Esophagus muscularis mucosa (tissue), 4 donors: ENCODE results near the gene HPS3. TPM values are rescaled to one million over a fixed set of nuclear protein-coding genes. Genes with fewer than 3 reads are reported as not detected.
A peak's percentile ranks its signal among the peaks of the same experiment; 100 is the strongest.

Experiments
- DNase-seq: peaks from one replicate; pipeline ENCODE4 v3.0.0-alpha.2; 2017; ENCODE audit errors: extremely low spot score
- H3K27ac ChIP-seq, 4 donors: fragments of 200-600 bp; sonication (generic); replicated peaks in 1 of 4; 1 replicate in 3 of 4; 2 replicates in 1 of 4; pipeline ENCODE4 v1.5.1; 2016 to 2019; ENCODE audit warnings: mild to moderate bottlenecking in 1 of 4
- H3K27me3 ChIP-seq, 4 donors: fragments of 200-600 bp; sonication (generic); one replicate each; pipeline versions ENCODE4 v1.5.1 to v1.6.0; 2016 to 2019
- H3K36me3 ChIP-seq, 4 donors: fragments of 200-600 bp; sonication (generic); one replicate each; pipeline ENCODE4 v1.5.1; 2016 to 2019
- H3K4me1 ChIP-seq, 4 donors: fragments of 200-600 bp; sonication (generic); one replicate each; pipeline ENCODE4 v1.5.1; 2016 to 2019
- H3K4me3 ChIP-seq, 4 donors: fragments of 200-600 bp; sonication (generic); 1 replicate in 2 of 4; 2 replicates in 2 of 4; pipeline ENCODE4 v1.5.1; 2016 to 2019; ENCODE audit warnings: mild to moderate bottlenecking in 4 of 4, moderate library complexity in 1 of 4
- H3K9me3 ChIP-seq, 4 donors: fragments of 200-600 bp; sonication (generic); 1 replicate in 3 of 4; 2 replicates in 1 of 4; pipeline ENCODE4 v1.5.1; 2016 to 2019
- EP300 ChIP-seq: sonication (generic); formaldehyde crosslinking; IDR thresholded peaks from one replicate; pipeline ENCODE4 v1.6.1; 2017; ENCODE audit warnings: antibody characterized with exemption
- POLR2A ChIP-seq: fragments of 450-650 bp; IDR thresholded peaks from one replicate; pipeline ENCODE4 v1.6.1; 2017; ENCODE audit warnings: antibody characterized with exemption, moderate library complexity, mild to moderate bottlenecking, low read depth
- POLR2AphosphoS5 ChIP-seq, 2 donors: sonication (generic); formaldehyde crosslinking; IDR thresholded peaks; one replicate each; pipeline ENCODE4 v1.6.1; 2017; ENCODE audit warnings: antibody characterized with exemption in 2 of 2
- WGBS: methylation state at CpG from one replicate; pipeline ENCODE4 v1.1.5; 2018; 5-methylcytosine and 5-hydroxymethylcytosine counted together
- intact Hi-C: fragments of 100-400 bp; cut with DNase I; formaldehyde crosslinking; loops from one replicate; pipeline ENCODE4 v1.15.1; 2023
- total RNA-seq, 4 donors: library from RNA; depleted of rRNA; stranded (reverse); fragments of >200 nt; gene quantifications; one replicate each; pipeline versions ENCODE4 v1.1.0 to v1.2.1, GENCODE V29; 2016
- TF ChIP-seq, protein P1 (sequence below), 3 experiments: fragments of 200-600 bp in 2 of 3; fragments of 450-650 bp in 1 of 3; sonication (generic) in 2 of 3; IDR thresholded peaks; one replicate each; pipeline ENCODE4 v1.5.1; 2017 to 2019; ENCODE audit warnings: antibody characterized with exemption in 3 of 3, mild to moderate bottlenecking in 2 of 3, moderate library complexity in 1 of 3

HPS3 gene
- total RNA-seq, 4 donors from 2014 or later: 10.6 to 15.9 (median 12.4) TPM

DNA sequence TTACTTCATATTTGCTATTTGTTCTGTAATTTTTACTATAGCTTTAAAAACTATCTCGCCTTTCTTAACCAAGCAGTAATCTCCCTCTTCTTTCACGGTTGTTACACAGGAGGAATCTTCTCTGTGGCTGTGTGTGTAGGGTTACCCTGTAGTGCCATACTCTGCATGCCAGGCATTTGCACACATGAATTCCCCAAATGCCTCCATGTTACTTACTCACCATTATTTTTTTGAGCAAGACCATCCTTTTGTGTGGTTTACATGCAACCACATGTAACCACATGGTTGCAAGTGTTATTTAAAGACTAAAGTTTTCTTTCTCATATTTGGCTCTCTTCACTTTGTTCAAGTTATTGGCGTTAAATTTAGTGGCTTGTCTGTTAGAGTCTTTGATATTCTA is 45.5 kb downstream of the HPS3 start:
- H3K4me1 ChIP-seq: peaks cover 5 to 22% (median 13%) of the 10 kb centered on the region in 4 donors
- H3K27ac ChIP-seq: no peak overlapping the region
- WGBS: 91% methylated on average over 3 of the region's 3 CpGs
- no peak for DNase-seq
- H3K4me3 ChIP-seq: no peak overlapping the region
- peaks cover 3 to 51% (median 26%) of the 10 kb centered on the region in 4 donors for H3K36me3 ChIP-seq
- TF ChIP-seq EP300: no peak
- H3K27me3 ChIP-seq: no peaks in the 10 kb centered on the region
- no peaks in the 10 kb centered on the region for H3K9me3 ChIP-seq
- intact Hi-C loops: no loop called here

DNA sequence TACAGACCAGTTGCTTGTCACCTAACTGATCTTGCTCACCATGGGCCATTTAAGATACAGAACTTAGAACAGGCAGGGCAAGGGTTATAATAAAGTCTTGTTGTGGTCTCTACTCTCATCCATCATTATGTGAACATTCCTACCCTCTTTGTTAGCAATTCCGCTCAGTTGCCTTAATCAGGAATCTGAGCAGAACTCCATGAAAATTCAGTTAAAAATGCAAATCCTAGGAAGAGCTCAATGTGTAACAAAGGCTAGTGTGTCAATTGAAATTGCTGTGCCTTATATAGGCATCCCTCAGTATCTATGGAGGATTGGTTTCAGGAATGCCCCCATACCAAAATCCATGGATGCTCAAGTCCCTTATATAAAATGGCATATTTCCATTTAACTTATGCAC is 47.7 kb downstream of the HPS3 start:
- 100% methylated on average over 1 of the region's 1 CpG for WGBS
- intact Hi-C loops: no loop called here
- H3K36me3 ChIP-seq: peaks cover 3 to 33% (median 13%) of the 10 kb centered on the region in 4 donors
- no peaks in the 10 kb centered on the region for H3K9me3 ChIP-seq
- TF ChIP-seq POLR2A (no peak), EP300 (no peak), POLR2AphosphoS5 (IDR thresholded peaks at IDR 0.05) (no peak)
- TF ChIP-seq, protein P1, sequence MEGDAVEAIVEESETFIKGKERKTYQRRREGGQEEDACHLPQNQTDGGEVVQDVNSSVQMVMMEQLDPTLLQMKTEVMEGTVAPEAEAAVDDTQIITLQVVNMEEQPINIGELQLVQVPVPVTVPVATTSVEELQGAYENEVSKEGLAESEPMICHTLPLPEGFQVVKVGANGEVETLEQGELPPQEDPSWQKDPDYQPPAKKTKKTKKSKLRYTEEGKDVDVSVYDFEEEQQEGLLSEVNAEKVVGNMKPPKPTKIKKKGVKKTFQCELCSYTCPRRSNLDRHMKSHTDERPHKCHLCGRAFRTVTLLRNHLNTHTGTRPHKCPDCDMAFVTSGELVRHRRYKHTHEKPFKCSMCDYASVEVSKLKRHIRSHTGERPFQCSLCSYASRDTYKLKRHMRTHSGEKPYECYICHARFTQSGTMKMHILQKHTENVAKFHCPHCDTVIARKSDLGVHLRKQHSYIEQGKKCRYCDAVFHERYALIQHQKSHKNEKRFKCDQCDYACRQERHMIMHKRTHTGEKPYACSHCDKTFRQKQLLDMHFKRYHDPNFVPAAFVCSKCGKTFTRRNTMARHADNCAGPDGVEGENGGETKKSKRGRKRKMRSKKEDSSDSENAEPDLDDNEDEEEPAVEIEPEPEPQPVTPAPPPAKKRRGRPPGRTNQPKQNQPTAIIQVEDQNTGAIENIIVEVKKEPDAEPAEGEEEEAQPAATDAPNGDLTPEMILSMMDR (IDR thresholded peaks at IDR 0.05): no peak
- no peak for DNase-seq
- no peaks in the 10 kb centered on the region for H3K27me3 ChIP-seq
- H3K27ac ChIP-seq: no peak overlapping the region
- peaks cover 9 to 20% (median 11%) of the 10 kb centered on the region in 4 donors for H3K4me1 ChIP-seq
- H3K4me3 ChIP-seq: no peak overlapping the region

DNA sequence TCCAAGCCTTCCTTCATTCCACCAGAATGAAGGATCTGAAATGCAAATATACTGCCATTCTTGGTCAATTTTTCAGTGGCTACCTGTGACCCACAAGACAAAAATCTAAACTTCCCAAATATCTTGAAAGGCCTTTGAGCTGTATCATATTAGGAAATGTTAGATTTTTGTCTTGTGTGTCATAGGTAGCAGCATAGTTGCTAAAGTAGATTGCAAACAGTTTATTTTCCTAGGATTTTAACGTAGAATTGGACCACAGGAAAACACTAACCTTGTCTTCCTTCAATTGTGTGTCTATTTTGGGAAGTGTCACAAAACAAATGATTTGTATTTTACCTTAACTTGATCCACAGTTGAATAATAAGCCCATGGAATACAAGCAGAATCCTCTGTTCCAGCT is 49.8 kb downstream of the HPS3 start:
- Histone ChIP-seq H3K27ac (peak overlapping the region in 3 of 4 donors; percentile 43 to 74 (median 44)), H3K9me3 (no peaks in the 10 kb centered on the region), H3K4me3 (no peak overlapping the region), H3K27me3 (no peaks in the 10 kb centered on the region), H3K36me3 (peaks cover 0 to 18% (median 9%) of the 10 kb centered on the region in 4 donors), H3K4me1 (peaks cover 9 to 20% (median 11%) of the 10 kb centered on the region in 4 donors)
- DNase-seq: no peak
- intact Hi-C loops: no loop called here
- 56% methylated on average over 1 of the region's 1 CpG for WGBS
- no peak for TF ChIP-seq EP300
- TF ChIP-seq, protein P1 (IDR thresholded peaks at IDR 0.05): no peak
- TF ChIP-seq POLR2AphosphoS5 (IDR thresholded peaks at IDR 0.05): no peak

DNA sequence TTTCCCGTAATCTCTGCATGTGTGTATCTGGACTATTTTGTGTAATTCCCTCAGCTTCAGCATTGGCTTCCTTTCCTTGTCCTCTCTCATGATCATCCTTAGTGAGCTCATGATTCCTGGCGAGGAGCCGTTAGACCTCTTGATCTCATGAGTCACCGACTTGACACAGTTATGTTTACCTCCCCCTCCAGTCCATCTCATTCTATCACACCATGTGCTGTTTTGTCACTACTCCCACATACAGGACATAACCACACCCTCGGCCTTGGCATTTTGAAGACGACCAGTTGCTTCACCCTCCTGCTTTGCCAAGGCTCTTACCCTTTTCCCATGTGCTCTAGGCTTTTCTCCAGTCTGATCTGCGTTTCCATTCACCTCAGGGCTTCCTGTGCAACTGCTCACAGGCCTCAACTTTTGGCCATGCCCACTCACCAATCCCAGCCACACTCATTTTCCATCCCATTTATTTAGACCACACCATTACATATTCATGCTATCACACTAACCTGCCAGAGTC is 50.7 kb downstream of the HPS3 start:
- Histone ChIP-seq H3K4me1 (peaks cover 9 to 20% (median 11%) of the 10 kb centered on the region in 4 donors), H3K36me3 (peaks cover 0 to 10% (median 4%) of the 10 kb centered on the region in 4 donors), H3K27me3 (no peaks in the 10 kb centered on the region), H3K4me3 (no peak overlapping the region), H3K27ac (peak overlapping the region; percentile 43 to 74 (median 60)), H3K9me3 (no peaks in the 10 kb centered on the region)
- intact Hi-C loops: no loop called here
- WGBS: 22% methylated on average over 7 of the region's 7 CpGs
- TF ChIP-seq POLR2AphosphoS5 (IDR thresholded peaks at IDR 0.05) (peak; percentile 80 to 82), EP300 (no peak)
- DNase-seq: peak; percentile 97

DNA sequence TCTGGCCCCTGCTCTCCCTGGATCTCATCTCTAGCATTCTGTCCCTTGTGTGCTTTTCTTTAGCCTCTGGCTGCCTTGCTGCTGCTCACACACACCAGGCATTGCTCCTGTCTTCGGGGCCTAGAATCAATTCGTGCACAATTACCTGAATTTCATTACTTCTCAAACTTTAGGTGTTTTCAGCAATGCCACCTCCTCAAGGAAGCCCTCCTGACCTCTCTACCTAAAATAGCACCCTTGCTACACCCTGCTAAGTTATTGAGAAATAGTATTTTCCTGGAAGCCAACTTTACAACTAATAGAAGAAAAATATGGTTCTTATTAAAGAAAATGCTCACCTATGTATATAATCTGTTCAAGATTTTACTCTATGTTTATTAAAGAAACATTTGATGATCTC is 51.7 kb downstream of the HPS3 start:
- intact Hi-C loops: no loop called here
- peaks cover 0 to 7% (median 4%) of the 10 kb centered on the region in 4 donors for H3K36me3 ChIP-seq
- no peak for DNase-seq
- peak overlapping the region in 1 of 4 donors; percentile 59 for H3K27ac ChIP-seq
- H3K9me3 ChIP-seq: no peaks in the 10 kb centered on the region
- H3K27me3 ChIP-seq: no peaks in the 10 kb centered on the region
- TF ChIP-seq EP300 (no peak), POLR2A (no peak), POLR2AphosphoS5 (IDR thresholded peaks at IDR 0.05) (no peak)
- TF ChIP-seq, protein P1 (IDR thresholded peaks at IDR 0.05): no peak
- H3K4me1 ChIP-seq: peaks cover 9 to 20% (median 11%) of the 10 kb centered on the region in 4 donors
- WGBS: 100% methylated on average over 2 of the region's 2 CpGs
- H3K4me3 ChIP-seq: no peak overlapping the region

DNA sequence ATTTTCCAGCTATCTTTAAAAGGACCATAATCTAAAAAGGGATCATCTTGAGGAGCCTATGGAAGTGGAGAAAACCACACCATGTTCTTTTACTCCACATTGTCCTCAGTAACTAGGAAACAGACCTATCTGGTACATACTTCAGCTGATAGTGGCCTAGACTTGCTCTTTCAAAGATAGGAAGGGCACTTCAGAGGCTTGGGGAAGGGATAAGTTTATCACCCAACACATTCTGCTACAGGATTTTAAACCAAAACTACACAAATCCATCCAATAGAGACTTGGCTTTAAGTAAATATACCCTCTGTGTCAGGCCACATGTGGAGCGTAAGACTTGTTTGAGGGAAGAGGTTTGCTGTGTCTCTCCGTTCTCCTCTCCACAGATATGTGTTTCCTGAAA is 56.8 kb downstream of the HPS3 start:
- intact Hi-C loops: no loop called here
- Histone ChIP-seq H3K27me3 (no peaks in the 10 kb centered on the region), H3K4me3 (no peak overlapping the region), H3K9me3 (no peaks in the 10 kb centered on the region), H3K27ac (no peak overlapping the region), H3K36me3 (no peaks in the 10 kb centered on the region), H3K4me1 (no peaks in the 10 kb centered on the region)
- 97% methylated on average over 2 of the region's 2 CpGs for WGBS
- TF ChIP-seq POLR2AphosphoS5 (IDR thresholded peaks at IDR 0.05) (no peak), POLR2A (no peak), EP300 (no peak)
- TF ChIP-seq, protein P1 (IDR thresholded peaks at IDR 0.05): no peak
- DNase-seq: no peak
